ENCODE results near the gene WBP4.

GRCh38 chr13:41034881-41035280 is 26.4 kb upstream of the WBP4 start:
- TF ChIP-seq CTCF (conservative IDR thresholded peaks at IDR 0.05 in 1 of 2, IDR thresholded peaks at IDR 0.05 in 1 of 2; ENCODE audit: extremely low read depth in 1 of 2, insufficient read depth in 1 of 2, low read depth in 1 of 2, low read length in 2 of 2) (no peak), EZH2 (IDR thresholded peaks at IDR 0.05; ENCODE audit: borderline replicate concordance, low read length) (no peak)

Data from mammary epithelial cell (primary cell).